ENCODE measurements around the gene USP46. TPM values are rescaled to one million over a fixed set of nuclear protein-coding genes. Genes with fewer than 3 reads are reported as not detected.
A peak's percentile ranks its signal among the peaks of the same experiment; 100 is the strongest.

Gene USP46, protein sequence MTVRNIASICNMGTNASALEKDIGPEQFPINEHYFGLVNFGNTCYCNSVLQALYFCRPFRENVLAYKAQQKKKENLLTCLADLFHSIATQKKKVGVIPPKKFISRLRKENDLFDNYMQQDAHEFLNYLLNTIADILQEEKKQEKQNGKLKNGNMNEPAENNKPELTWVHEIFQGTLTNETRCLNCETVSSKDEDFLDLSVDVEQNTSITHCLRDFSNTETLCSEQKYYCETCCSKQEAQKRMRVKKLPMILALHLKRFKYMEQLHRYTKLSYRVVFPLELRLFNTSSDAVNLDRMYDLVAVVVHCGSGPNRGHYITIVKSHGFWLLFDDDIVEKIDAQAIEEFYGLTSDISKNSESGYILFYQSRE
- total RNA-seq, result 7.5 TPM

DNA sequence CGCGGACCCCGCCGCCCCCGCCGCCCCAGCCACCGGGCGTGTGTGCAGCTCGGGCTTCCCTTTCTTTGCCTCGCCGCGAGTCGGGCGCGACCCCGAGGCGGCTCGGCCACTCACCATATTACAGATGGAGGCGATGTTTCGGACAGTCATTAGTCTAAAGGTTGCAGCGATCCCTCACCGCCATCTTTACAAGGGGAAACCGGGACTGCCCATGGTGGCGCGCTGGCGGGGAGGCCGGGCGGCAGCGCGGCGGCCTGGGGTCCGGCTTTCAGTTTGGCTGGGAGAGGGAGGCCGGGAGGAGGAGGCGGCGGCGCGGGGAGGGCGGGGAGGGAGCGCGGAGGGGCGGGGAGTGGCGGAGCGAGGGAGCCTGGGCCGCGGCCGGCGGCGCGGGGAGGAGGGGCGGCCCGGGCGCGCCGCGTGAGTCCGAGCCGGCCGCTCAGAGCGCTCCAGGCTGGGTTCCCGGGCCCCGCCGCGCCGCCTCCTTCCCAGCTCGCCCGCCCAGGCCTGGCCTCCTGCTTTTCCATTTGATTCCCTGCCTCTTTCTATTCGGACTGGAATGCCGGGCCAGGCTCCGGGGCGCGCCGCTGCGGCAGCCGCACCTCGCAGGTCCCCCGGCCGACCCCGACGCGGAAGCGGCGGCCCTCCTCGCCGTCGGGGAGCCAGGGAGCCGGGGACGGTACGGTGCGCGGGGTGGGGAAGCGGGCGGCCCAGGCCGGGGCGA is at the start of gene USP46:
Gene USP46, minus strand, starts transcription at position 301 of the 721 bp plus-strand sequence. Its CDS starts 151 bp downstream, at position 150.
- intact Hi-C loops (cut with DNase I), result loop anchor here (1.0 to 10.0 kb wide), 7 partner anchors 16 to 708 kb away; partner anchors contain the start of genes SCFD2 and SGCB

DNA sequence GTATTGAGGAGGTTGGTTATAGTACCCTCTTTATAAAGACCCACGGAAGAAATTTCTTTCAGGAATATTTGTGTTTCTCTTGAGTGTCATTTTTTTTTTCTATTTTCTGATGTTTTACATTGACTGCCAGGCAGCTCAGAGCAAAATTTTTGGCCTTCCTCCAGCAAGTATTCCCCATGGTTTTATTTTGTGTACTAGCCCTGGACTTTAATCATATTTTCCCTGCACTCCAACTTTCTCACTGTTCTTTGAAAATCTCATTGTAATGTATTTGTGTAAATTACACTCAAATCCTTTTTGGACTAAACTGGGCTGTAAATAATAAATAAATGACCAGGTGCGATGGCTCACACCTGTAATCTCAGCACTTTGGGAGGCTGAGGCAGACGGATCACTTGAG is 45.6 kb upstream of the USP46 start:
- intact Hi-C loops (cut with DNase I), result loop anchor here (5.0 kb wide), 1 partner anchor 452 kb away; no protein-coding TSS in a partner anchor
- TF ChIP-seq, protein P1, sequence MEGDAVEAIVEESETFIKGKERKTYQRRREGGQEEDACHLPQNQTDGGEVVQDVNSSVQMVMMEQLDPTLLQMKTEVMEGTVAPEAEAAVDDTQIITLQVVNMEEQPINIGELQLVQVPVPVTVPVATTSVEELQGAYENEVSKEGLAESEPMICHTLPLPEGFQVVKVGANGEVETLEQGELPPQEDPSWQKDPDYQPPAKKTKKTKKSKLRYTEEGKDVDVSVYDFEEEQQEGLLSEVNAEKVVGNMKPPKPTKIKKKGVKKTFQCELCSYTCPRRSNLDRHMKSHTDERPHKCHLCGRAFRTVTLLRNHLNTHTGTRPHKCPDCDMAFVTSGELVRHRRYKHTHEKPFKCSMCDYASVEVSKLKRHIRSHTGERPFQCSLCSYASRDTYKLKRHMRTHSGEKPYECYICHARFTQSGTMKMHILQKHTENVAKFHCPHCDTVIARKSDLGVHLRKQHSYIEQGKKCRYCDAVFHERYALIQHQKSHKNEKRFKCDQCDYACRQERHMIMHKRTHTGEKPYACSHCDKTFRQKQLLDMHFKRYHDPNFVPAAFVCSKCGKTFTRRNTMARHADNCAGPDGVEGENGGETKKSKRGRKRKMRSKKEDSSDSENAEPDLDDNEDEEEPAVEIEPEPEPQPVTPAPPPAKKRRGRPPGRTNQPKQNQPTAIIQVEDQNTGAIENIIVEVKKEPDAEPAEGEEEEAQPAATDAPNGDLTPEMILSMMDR (IDR thresholded peaks at IDR 0.05), result no peak
- no peak overlapping the region for H3K4me3 ChIP-seq
- H3K4me1 ChIP-seq, result peaks cover 0 to 3% of the 10 kb centered on the region in 2 donors
- H3K27ac ChIP-seq, result no peak overlapping the region
- H3K36me3 ChIP-seq, result no peaks in the 10 kb centered on the region
- no peaks in the 10 kb centered on the region for H3K27me3 ChIP-seq
- DNase-seq (ENCODE audit: low spot score in 2 of 2), result no peak
- no peaks in the 10 kb centered on the region for H3K9me3 ChIP-seq

More for the DNA sequence above, at the start of gene USP46:
- TF ChIP-seq, protein P1 (IDR thresholded peaks at IDR 0.05), result no peak
- Histone ChIP-seq H3K4me1 (peaks cover 0 to 9% of the 10 kb centered on the region in 2 donors), H3K4me3 (peak within 1 kb of the TSS; percentile 75 to 97), H3K36me3 (no peaks in the 10 kb centered on the region), H3K9me3 (no peaks in the 10 kb centered on the region), H3K27ac (peak within 1 kb of the TSS; percentile 95 to 96), H3K27me3 (no peaks in the 10 kb centered on the region)
- DNase-seq (ENCODE audit: low spot score in 2 of 2), result peak; percentile 15 to 86

DNA sequence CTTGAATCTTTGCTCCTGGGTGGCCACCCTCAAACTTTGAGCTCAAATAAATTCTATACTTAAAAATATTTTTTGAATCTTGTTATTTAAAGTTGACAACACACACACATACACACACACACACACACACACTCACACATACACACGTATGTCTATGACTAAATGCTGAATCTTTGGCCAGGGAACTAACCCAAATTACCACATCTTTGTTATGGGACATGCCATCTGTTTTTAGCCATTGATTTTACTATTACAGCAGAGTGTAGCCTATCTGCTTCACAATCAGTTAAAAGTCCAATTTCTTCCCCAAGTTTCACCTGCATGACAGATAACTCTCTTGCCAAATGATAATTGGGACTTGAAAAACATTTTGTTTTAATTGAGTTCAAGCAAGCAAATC is 45.0 kb upstream of the USP46 start:
- H3K4me3 ChIP-seq, result no peak overlapping the region
- intact Hi-C loops (cut with DNase I), result no loop called here
- peaks cover 0 to 3% of the 10 kb centered on the region in 2 donors for H3K4me1 ChIP-seq
- H3K9me3 ChIP-seq, result no peaks in the 10 kb centered on the region
- H3K36me3 ChIP-seq, result no peaks in the 10 kb centered on the region
- TF ChIP-seq, protein P1 (IDR thresholded peaks at IDR 0.05), result no peak
- DNase-seq (ENCODE audit: low spot score in 2 of 2), result no peak
- no peak overlapping the region for H3K27ac ChIP-seq
- H3K27me3 ChIP-seq, result no peaks in the 10 kb centered on the region

DNA sequence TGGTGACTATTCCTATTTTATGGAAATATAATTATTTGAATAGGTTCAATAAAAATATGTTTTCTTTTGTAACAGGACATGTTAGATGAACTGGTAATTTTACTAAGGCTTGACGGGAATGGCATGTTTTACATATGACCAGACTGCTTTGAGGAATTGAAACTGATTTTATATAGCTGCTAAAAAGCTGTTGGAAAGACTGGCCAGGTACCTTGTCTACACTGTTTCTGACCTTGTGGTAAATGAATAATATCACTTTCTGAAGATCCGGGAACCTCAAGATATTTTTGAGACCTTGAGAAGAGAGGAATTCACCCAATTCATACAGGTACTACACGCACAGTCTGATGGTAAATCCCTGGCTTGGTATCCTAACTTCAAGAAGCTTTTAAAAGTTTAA is 42.1 kb upstream of the USP46 start:
- Histone ChIP-seq H3K27me3 (no peaks in the 10 kb centered on the region), H3K36me3 (no peaks in the 10 kb centered on the region), H3K27ac (no peak overlapping the region), H3K9me3 (no peaks in the 10 kb centered on the region), H3K4me1 (peaks cover 0 to 3% of the 10 kb centered on the region in 2 donors), H3K4me3 (no peak overlapping the region)
- DNase-seq (ENCODE audit: low spot score in 2 of 2), result no peak
- intact Hi-C loops (cut with DNase I), result no loop called here
- TF ChIP-seq, protein P1 (IDR thresholded peaks at IDR 0.05), result no peak

DNA sequence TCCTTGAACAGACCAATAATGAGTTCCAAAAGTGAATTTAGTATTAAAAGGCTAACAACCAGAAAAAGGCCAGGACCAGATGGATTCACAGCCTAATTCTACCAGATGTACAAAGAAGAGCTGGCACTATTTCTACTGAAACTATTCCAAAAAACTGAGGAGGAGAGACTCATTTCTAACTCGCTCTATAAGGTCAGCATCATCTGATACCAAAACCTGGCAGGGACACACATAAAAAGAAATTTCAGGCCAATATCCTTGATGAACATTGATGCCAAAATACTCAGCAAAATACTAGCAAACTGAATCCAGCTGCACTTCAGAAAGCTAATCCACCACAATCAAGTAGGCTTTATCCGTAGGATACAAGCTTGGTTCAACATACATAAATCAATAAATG is 35.8 kb upstream of the USP46 start:
- intact Hi-C loops (cut with DNase I), result no loop called here
- H3K27me3 ChIP-seq, result no peaks in the 10 kb centered on the region
- no peaks in the 10 kb centered on the region for H3K36me3 ChIP-seq
- H3K9me3 ChIP-seq, result peaks cover 11 to 15% of the 10 kb centered on the region in 2 donors
- H3K4me3 ChIP-seq, result no peak overlapping the region
- TF ChIP-seq, protein P1 (IDR thresholded peaks at IDR 0.05), result no peak
- no peaks in the 10 kb centered on the region for H3K4me1 ChIP-seq
- no peak overlapping the region for H3K27ac ChIP-seq
- DNase-seq (ENCODE audit: low spot score in 2 of 2), result no peak
